HepG2 (cell line): ENCODE measurements around the gene MYO1B. TPM values are rescaled to one million over a fixed set of nuclear protein-coding genes. Genes with fewer than 3 reads are reported as not detected.

Experiments used
- ATAC-seq: fragments of 200-7000 bp; cut with Tn5 transposase; 3 replicates; pipeline ENCODE4 v1.9.1; 2020; ENCODE audit warnings: mild to moderate bottlenecking, moderate library complexity
- BruUV-seq: library from RNA; stranded (reverse); fragments of 400-500 nt; replicated peaks from 2 replicates; lab custom pipeline; 2021; lab: Mats Ljungman, UMichigan
- CTCF ChIA-PET: fragments of 300-600 bp; formaldehyde crosslinking; extraction: SDS; loops from one replicate; lab custom pipeline; 2021; ENCODE audit warnings: low total read pairs, inconsistent platforms, low intra/inter-chr PET ratio; lab: Yijun Ruan, JAX
- POLR2A ChIA-PET: fragments of 350-600 bp; sonication (Branson Sonifier 250); formaldehyde crosslinking; loops from one replicate; lab custom pipeline; 2020; ENCODE audit warnings: antibody characterized with exemption, inconsistent platforms; lab: Yijun Ruan, JAX
- DNase-seq: peaks from one replicate; pipeline ENCODE4 v3.0.0-alpha.2; 2015; ENCODE audit warnings: low spot score
- FAIRE-seq: peaks from 3 replicates; lab custom pipeline; 2011; peaks lifted over from hg19 to GRCh38; lab: Jason Lieb, UNC
- H2AFZ ChIP-seq: one replicate; pipeline ENCODE4 v1.6.1; 2011; ENCODE audit warnings: low read length, inconsistent platforms
- H3K27ac ChIP-seq: fragments of 300-600 bp; 3 replicates; pipeline ENCODE4 v1.8.0; 2011; ENCODE audit warnings: mixed run types, mild to moderate bottlenecking, mixed read lengths, low read length, inconsistent platforms; ENCODE audit not compliant: insufficient read depth; ENCODE audit errors: extremely low read length
- H3K27me3 ChIP-seq, 2 experiments: fragments of 200-600 bp in 1 of 2; 2 replicates in 1 of 2; 3 replicates in 1 of 2; pipeline versions ENCODE4 v1.6.0 to v1.8.0; 2011; ENCODE audit warnings: low read length in 2 of 2, mild to moderate bottlenecking in 2 of 2, moderate library complexity in 2 of 2, inconsistent platforms in 1 of 2; ENCODE audit not compliant: insufficient read depth in 2 of 2, control insufficient read depth in 1 of 2
- H3K36me3 ChIP-seq, 2 experiments: fragments of 200-600 bp in 1 of 2; replicated peaks in 1 of 2; 2 replicates in 1 of 2; 3 replicates in 1 of 2; pipeline versions ENCODE4 v1.5.1 to v1.8.0; 2011; ENCODE audit warnings: low read length in 2 of 2, inconsistent platforms in 1 of 2; ENCODE audit not compliant: insufficient read depth in 2 of 2, control insufficient read depth in 1 of 2
- H3K4me1 ChIP-seq: 2 replicates; pipeline ENCODE4 v1.5.1; 2012; ENCODE audit warnings: low read length, inconsistent platforms; ENCODE audit not compliant: insufficient read depth
- H3K4me2 ChIP-seq: 2 replicates; pipeline ENCODE4 v1.6.0; 2011; ENCODE audit warnings: low read depth, low read length, inconsistent platforms
- H3K4me3 ChIP-seq, 3 experiments: fragments of 200-600 bp in 1 of 3; sonication (generic), shearing (Covaris generic) in 1 of 3; replicated peaks in 1 of 3; 2 replicates each; pipeline ENCODE4 v1.5.1; 2011 to 2016; ENCODE audit warnings: low read length in 3 of 3, inconsistent platforms in 2 of 3, low read depth in 2 of 3, mild to moderate bottlenecking in 2 of 3, control low read depth in 1 of 3, mixed read lengths in 1 of 3; ENCODE audit not compliant: insufficient read depth in 1 of 3
- H3K79me2 ChIP-seq: one replicate; pipeline ENCODE4 v1.6.1; 2011; ENCODE audit warnings: low read length, inconsistent platforms; ENCODE audit not compliant: insufficient read depth
- H3K9ac ChIP-seq: 2 replicates; pipeline ENCODE4 v1.6.0; 2011; ENCODE audit warnings: mild to moderate bottlenecking, low read depth, low read length, inconsistent platforms; ENCODE audit not compliant: insufficient read depth
- H3K9me3 ChIP-seq: 2 replicates; pipeline ENCODE4 v1.5.1; 2012; ENCODE audit warnings: mild to moderate bottlenecking, low read length
- H4K20me1 ChIP-seq: 2 replicates; pipeline ENCODE4 v1.6.0; 2011; ENCODE audit warnings: inconsistent platforms, mild to moderate bottlenecking, low read length, moderate library complexity; ENCODE audit not compliant: insufficient read depth
- WGBS: methylation state at CpG from one replicate; pipeline ENCODE4 v1.1.6; 2017; ENCODE audit warnings: low lambda C conversion rate; 5-methylcytosine and 5-hydroxymethylcytosine counted together
- in situ Hi-C: cut with HindIII; loops from 2 replicates; pipeline ENCODE4 v1.10.0; 2017; ENCODE audit warnings: low pct_unique_long_range_greater_than_20kb; ENCODE audit not compliant: extremely low pct_ligation_motif_present
- intact Hi-C: fragments of 100-400 bp; cut with micrococcal nuclease; formaldehyde crosslinking; loops from one replicate; pipeline ENCODE4 v1.10.0; 2022; ENCODE audit not compliant: unreplicated experiment
- polyA plus RNA-seq, 8 experiments: library from polyadenylated mRNA; depleted of rRNA in 3 of 8; stranded (reverse) in 7 of 8; unstranded in 1 of 8; fragments of >200 nt; fragmentation: Illumina TruSeq in 4 of 8; extraction: Trizol in 4 of 8; gene quantifications; 2 replicates each; pipeline versions ENCODE4 v1.2.1 to v1.2.3, GENCODE V29; 2011 to 2016; ENCODE audit warnings: low read depth in 4 of 8, missing spikeins in 1 of 8, mixed read lengths in 1 of 8; ENCODE audit not compliant: insufficient read depth in 1 of 8
- total RNA-seq, 5 experiments: library from RNA; depleted of rRNA; stranded (reverse); fragments of >200 nt; fragmentation: Illumina TruSeq; extraction: Trizol; gene quantifications; 2 replicates each; pipeline ENCODE4 v1.2.3, GENCODE V29; 2016; ENCODE audit warnings: low read depth in 1 of 5
- TF ChIP-seq, protein P1 (sequence below): sonication (generic); formaldehyde crosslinking; IDR thresholded peaks from 2 replicates; pipeline ENCODE4 v1.8.0; 2022; ENCODE audit warnings: missing genetic modification reagents, mild to moderate bottlenecking, borderline replicate concordance
- TF ChIP-seq, protein P2 (sequence below): sonication (generic); formaldehyde crosslinking; IDR thresholded peaks from 2 replicates; pipeline ENCODE4 v1.4.0; 2020; ENCODE audit warnings: missing genetic modification reagents
- TF ChIP-seq, protein P3 (sequence below), 2 experiments: fragments of 450-650 bp in 1 of 2; sonication (generic) in 1 of 2; formaldehyde crosslinking in 1 of 2; IDR thresholded peaks; 2 replicates each; pipeline versions ENCODE4 v1.6.1 to v1.8.0; 2016 to 2022; ENCODE audit warnings: antibody characterized with exemption in 1 of 2, mild to moderate bottlenecking in 1 of 2, missing genetic modification reagents in 1 of 2

MYO1B gene
- total and polyA plus RNA-seq, 2 of the 13 experiments (the other 11 are each of a cell fraction or from before 2014, with no cell fraction given) = 36.9 to 89.8 TPM

DNA sequence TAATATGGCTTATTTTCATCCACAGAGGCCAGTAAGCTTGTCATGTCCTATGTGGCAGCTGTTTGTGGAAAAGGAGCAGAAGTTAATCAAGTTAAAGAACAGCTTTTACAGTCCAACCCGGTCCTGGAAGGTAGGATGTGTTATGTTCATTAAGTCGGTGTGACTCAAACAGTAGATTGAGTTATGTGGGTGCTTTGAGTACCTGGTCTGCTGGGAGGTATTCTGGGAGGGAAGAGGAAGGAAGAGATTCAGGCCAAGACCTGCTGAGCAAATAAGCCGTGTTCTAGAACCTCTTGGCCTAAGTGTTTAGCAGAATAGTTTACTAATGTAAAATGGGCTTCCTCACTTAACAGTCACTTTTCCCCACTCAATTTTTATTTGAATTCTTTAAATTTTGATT lies 96.2 kb downstream of the MYO1B start (continued):
- TF ChIP-seq, protein P1, sequence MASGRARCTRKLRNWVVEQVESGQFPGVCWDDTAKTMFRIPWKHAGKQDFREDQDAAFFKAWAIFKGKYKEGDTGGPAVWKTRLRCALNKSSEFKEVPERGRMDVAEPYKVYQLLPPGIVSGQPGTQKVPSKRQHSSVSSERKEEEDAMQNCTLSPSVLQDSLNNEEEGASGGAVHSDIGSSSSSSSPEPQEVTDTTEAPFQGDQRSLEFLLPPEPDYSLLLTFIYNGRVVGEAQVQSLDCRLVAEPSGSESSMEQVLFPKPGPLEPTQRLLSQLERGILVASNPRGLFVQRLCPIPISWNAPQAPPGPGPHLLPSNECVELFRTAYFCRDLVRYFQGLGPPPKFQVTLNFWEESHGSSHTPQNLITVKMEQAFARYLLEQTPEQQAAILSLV (CRISPR knock-in tag) = no peak

DNA sequence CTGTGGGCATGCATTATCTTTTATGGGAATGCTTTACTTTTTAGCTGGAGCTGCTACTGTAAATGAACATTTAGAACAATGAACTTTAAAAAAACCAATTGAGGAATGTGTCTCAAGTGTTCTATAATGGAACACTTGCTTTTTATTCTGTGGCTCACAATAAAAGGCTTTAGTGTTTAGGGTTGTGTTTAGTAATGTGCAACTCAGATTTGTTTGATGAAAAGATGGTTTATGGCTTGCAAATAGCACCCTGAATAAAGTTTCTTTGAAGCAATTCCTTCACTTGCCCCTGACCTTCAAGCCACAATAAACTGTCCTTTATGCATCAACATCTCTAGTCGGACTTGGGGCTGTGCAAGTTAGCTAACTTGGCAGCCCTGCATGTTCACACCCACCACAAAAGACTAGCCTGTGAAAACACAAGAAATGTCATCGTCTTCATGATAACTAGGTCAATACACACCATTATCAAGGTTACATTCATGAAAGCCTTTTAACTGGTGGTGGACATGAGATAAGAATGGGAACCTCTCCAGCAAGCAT lies 98.7 kb downstream of the MYO1B start:
- Histone ChIP-seq H3K4me3 (no peak overlapping the region), H3K27ac (no peak overlapping the region), H3K9ac (no peak overlapping the region), H3K4me2 (no peak overlapping the region), H3K9me3 (no peaks in the 10 kb centered on the region), H3K79me2 (no peaks in the 10 kb centered on the region), H3K4me1 (peaks cover 10% of the 10 kb centered on the region; the same call in 1 of the 2 replicates), H4K20me1 (no peaks in the 10 kb centered on the region), H3K27me3 (no peaks in the 10 kb centered on the region), H2AFZ (no peak overlapping the region), H3K36me3 (peaks cover 26 to 59% of the 10 kb centered on the region in 2 experiments)
- WGBS = 94% methylated on average over 2 of the region's 2 CpGs
- ChIA-PET POLR2A (no interaction called here), CTCF (no interaction called here)
- ATAC-seq (no peak), FAIRE-seq (no peak), DNase-seq (no peak)
- BruUV-seq = no TSS peak
- in situ Hi-C loops (no loop called here), intact Hi-C loops (no loop called here)
- TF ChIP-seq, protein P2, sequence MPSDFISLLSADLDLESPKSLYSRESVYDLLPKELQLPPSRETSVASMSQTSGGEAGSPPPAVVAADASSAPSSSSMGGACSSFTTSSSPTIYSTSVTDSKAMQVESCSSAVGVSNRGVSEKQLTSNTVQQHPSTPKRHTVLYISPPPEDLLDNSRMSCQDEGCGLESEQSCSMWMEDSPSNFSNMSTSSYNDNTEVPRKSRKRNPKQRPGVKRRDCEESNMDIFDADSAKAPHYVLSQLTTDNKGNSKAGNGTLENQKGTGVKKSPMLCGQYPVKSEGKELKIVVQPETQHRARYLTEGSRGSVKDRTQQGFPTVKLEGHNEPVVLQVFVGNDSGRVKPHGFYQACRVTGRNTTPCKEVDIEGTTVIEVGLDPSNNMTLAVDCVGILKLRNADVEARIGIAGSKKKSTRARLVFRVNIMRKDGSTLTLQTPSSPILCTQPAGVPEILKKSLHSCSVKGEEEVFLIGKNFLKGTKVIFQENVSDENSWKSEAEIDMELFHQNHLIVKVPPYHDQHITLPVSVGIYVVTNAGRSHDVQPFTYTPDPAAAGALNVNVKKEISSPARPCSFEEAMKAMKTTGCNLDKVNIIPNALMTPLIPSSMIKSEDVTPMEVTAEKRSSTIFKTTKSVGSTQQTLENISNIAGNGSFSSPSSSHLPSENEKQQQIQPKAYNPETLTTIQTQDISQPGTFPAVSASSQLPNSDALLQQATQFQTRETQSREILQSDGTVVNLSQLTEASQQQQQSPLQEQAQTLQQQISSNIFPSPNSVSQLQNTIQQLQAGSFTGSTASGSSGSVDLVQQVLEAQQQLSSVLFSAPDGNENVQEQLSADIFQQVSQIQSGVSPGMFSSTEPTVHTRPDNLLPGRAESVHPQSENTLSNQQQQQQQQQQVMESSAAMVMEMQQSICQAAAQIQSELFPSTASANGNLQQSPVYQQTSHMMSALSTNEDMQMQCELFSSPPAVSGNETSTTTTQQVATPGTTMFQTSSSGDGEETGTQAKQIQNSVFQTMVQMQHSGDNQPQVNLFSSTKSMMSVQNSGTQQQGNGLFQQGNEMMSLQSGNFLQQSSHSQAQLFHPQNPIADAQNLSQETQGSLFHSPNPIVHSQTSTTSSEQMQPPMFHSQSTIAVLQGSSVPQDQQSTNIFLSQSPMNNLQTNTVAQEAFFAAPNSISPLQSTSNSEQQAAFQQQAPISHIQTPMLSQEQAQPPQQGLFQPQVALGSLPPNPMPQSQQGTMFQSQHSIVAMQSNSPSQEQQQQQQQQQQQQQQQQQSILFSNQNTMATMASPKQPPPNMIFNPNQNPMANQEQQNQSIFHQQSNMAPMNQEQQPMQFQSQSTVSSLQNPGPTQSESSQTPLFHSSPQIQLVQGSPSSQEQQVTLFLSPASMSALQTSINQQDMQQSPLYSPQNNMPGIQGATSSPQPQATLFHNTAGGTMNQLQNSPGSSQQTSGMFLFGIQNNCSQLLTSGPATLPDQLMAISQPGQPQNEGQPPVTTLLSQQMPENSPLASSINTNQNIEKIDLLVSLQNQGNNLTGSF (CRISPR knock-in tag) = no peak
- TF ChIP-seq, protein P3, sequence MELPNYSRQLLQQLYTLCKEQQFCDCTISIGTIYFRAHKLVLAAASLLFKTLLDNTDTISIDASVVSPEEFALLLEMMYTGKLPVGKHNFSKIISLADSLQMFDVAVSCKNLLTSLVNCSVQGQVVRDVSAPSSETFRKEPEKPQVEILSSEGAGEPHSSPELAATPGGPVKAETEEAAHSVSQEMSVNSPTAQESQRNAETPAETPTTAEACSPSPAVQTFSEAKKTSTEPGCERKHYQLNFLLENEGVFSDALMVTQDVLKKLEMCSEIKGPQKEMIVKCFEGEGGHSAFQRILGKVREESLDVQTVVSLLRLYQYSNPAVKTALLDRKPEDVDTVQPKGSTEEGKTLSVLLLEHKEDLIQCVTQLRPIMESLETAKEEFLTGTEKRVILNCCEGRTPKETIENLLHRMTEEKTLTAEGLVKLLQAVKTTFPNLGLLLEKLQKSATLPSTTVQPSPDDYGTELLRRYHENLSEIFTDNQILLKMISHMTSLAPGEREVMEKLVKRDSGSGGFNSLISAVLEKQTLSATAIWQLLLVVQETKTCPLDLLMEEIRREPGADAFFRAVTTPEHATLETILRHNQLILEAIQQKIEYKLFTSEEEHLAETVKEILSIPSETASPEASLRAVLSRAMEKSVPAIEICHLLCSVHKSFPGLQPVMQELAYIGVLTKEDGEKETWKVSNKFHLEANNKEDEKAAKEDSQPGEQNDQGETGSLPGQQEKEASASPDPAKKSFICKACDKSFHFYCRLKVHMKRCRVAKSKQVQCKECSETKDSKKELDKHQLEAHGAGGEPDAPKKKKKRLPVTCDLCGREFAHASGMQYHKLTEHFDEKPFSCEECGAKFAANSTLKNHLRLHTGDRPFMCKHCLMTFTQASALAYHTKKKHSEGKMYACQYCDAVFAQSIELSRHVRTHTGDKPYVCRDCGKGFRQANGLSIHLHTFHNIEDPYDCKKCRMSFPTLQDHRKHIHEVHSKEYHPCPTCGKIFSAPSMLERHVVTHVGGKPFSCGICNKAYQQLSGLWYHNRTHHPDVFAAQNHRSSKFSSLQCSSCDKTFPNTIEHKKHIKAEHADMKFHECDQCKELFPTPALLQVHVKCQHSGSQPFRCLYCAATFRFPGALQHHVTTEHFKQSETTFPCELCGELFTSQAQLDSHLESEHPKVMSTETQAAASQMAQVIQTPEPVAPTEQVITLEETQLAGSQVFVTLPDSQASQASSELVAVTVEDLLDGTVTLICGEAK (IDR thresholded peaks at IDR 0.05) = no peak
- TF ChIP-seq, protein P3 (CRISPR knock-in tag; IDR thresholded peaks at IDR 0.05) = no peak
